Liver (tissue), 9 donors: ENCODE data around the gene SERPIND1. TPM values are rescaled to one million over a fixed set of nuclear protein-coding genes. Genes with fewer than 3 reads are reported as not detected.

Experiments
- DNase-seq: peaks from one replicate; pipeline ENCODE4 v3.0.0-alpha.2; 2017; ENCODE audit warnings: low spot score
- H3K27ac ChIP-seq, 2 donors: one replicate each; pipeline ENCODE4 v1.7.0; 2013; ENCODE audit warnings: inconsistent platforms in 2 of 2, low read length in 2 of 2, control low read depth in 1 of 2, low read depth in 1 of 2, mild to moderate bottlenecking in 1 of 2
- H3K27me3 ChIP-seq, 4 donors: one replicate each; pipeline versions ENCODE4 v1.6.1 to v1.7.0; 2013; ENCODE audit warnings: low read length in 3 of 4, inconsistent platforms in 1 of 4, mild to moderate bottlenecking in 1 of 4, moderate library complexity in 1 of 4; ENCODE audit not compliant: control insufficient read depth in 4 of 4, insufficient read depth in 4 of 4
- H3K36me3 ChIP-seq, 4 donors: one replicate each; pipeline versions ENCODE4 v1.6.1 to v1.7.0; 2013; ENCODE audit warnings: low read length in 3 of 4, mild to moderate bottlenecking in 3 of 4, low read depth in 1 of 4, moderate library complexity in 1 of 4; ENCODE audit not compliant: control insufficient read depth in 4 of 4, insufficient read depth in 3 of 4
- H3K4me1 ChIP-seq, 4 donors: one replicate each; pipeline versions ENCODE4 v1.6.1 to v1.7.0; 2013; ENCODE audit warnings: low read length in 3 of 4, mild to moderate bottlenecking in 3 of 4, moderate library complexity in 1 of 4; ENCODE audit not compliant: control insufficient read depth in 4 of 4, insufficient read depth in 4 of 4
- H3K4me3 ChIP-seq, 3 donors: one replicate each; pipeline versions ENCODE4 v1.6.1 to v1.7.0; 2013; ENCODE audit warnings: low read length in 3 of 3, control low read depth in 1 of 3, low read depth in 1 of 3, mild to moderate bottlenecking in 1 of 3
- H3K9ac ChIP-seq, 2 donors: one replicate each; pipeline ENCODE4 v1.7.0; 2013; ENCODE audit warnings: low read length in 2 of 2, mild to moderate bottlenecking in 2 of 2, moderate library complexity in 2 of 2, control low read depth in 1 of 2, low read depth in 1 of 2
- H3K9me3 ChIP-seq, 4 donors: one replicate each; pipeline versions ENCODE4 v1.6.1 to v1.7.0; 2013; ENCODE audit warnings: low read length in 3 of 4; ENCODE audit not compliant: control insufficient read depth in 4 of 4
- EGR1 ChIP-seq, 2 donors: IDR thresholded peaks; 2 replicates each; pipeline ENCODE4 v1.6.1; 2016 to 2018; ENCODE audit warnings: antibody characterized with exemption in 2 of 2, low read depth in 2 of 2
- FOXA1 ChIP-seq: IDR thresholded peaks from 2 replicates; pipeline ENCODE4 v1.6.1; 2016; ENCODE audit warnings: antibody characterized with exemption
- FOXA2 ChIP-seq: IDR thresholded peaks from 2 replicates; pipeline ENCODE4 v1.6.1; 2016; ENCODE audit warnings: antibody characterized with exemption
- GABPA ChIP-seq, 2 donors: IDR thresholded peaks in 1 of 2; conservative IDR thresholded peaks in 1 of 2; 2 replicates each; pipeline ENCODE4 v1.6.1; 2016; ENCODE audit warnings: antibody characterized with exemption in 2 of 2, mild to moderate bottlenecking in 1 of 2, moderate library complexity in 1 of 2
- HNF4A ChIP-seq, 2 donors: conservative IDR thresholded peaks; 2 replicates each; pipeline ENCODE4 v1.6.1; 2016; ENCODE audit warnings: antibody characterized with exemption in 2 of 2, mild to moderate bottlenecking in 2 of 2
- HNF4G ChIP-seq: IDR thresholded peaks from 2 replicates; pipeline ENCODE4 v1.6.1; 2016; ENCODE audit warnings: antibody characterized with exemption
- JUND ChIP-seq, 2 donors: IDR thresholded peaks; 2 replicates each; pipeline ENCODE4 v1.6.1; 2016; ENCODE audit warnings: antibody characterized with exemption in 2 of 2
- NR2F2 ChIP-seq: IDR thresholded peaks from 2 replicates; pipeline ENCODE4 v1.6.1; 2016; ENCODE audit warnings: antibody characterized with exemption
- RAD21 ChIP-seq, 2 donors: IDR thresholded peaks; 2 replicates each; pipeline ENCODE4 v1.6.1; 2016; ENCODE audit warnings: antibody characterized with exemption in 2 of 2, mild to moderate bottlenecking in 2 of 2
- RXRA ChIP-seq, 2 donors: IDR thresholded peaks; 2 replicates each; pipeline ENCODE4 v1.6.1; 2017 to 2018; ENCODE audit warnings: antibody characterized with exemption in 2 of 2, mild to moderate bottlenecking in 1 of 2
- SP1 ChIP-seq: IDR thresholded peaks from 2 replicates; pipeline ENCODE4 v1.6.1; 2018; ENCODE audit warnings: antibody characterized with exemption, mild to moderate bottlenecking
- TAF1 ChIP-seq: conservative IDR thresholded peaks from 2 replicates; pipeline ENCODE4 v1.6.1; 2016; ENCODE audit warnings: antibody characterized with exemption, mild to moderate bottlenecking
- YY1 ChIP-seq: IDR thresholded peaks from 2 replicates; pipeline ENCODE4 v1.6.1; 2016; ENCODE audit warnings: antibody characterized with exemption, mild to moderate bottlenecking
- WGBS: extraction: QIAGEN DNeasy Blood & Tissue Kit; methylation state at CpG from one replicate; pipeline ENCODE4 v1.1.7; 2013; 5-methylcytosine and 5-hydroxymethylcytosine counted together
- polyA plus RNA-seq, 2 donors: library from polyadenylated mRNA; stranded (reverse) in 1 of 2; unstranded in 1 of 2; fragments of 200-250 nt in 1 of 2; fragments of >200 nt in 1 of 2; fragmentation: Nextera tagmentation in 1 of 2; extraction: Ambion mirVana in 1 of 2; gene quantifications; one replicate each; pipeline versions ENCODE4 v1.2.1 to v1.2.3, GENCODE V29; 2013 to 2015
- total RNA-seq, 2 donors: library from RNA; depleted of rRNA; stranded (reverse); fragments of >200 nt; gene quantifications; one replicate each; pipeline ENCODE4 v1.2.3, GENCODE V29; 2014
- TF ChIP-seq, protein P1 (sequence below): IDR thresholded peaks from 2 replicates; pipeline ENCODE4 v1.6.1; 2016; ENCODE audit warnings: antibody characterized with exemption
- TF ChIP-seq, protein P2 (sequence below): IDR thresholded peaks from 2 replicates; pipeline ENCODE4 v1.6.1; 2016; ENCODE audit warnings: antibody characterized with exemption
- TF ChIP-seq, protein P3 (sequence below): fragments of 150-350 bp; IDR thresholded peaks from 2 replicates; pipeline ENCODE4 v1.5.1; 2017; ENCODE audit warnings: improper control_type of control experiment, low read depth, low read length; ENCODE audit not compliant: missing input control
- TF ChIP-seq, protein P4 (sequence below): IDR thresholded peaks from 2 replicates; pipeline ENCODE4 v1.6.1; 2016; ENCODE audit warnings: antibody characterized with exemption, mild to moderate bottlenecking
- TF ChIP-seq, protein P5 (sequence below): IDR thresholded peaks from 2 replicates; pipeline ENCODE4 v1.6.1; 2016; ENCODE audit warnings: antibody characterized with exemption
- donor health status: healthy.
- donor health status: healthy.
- donor health status: healthy.
- donor health status: healthy.
- donor health status: healthy.

The SERPIND1 gene
- total and polyA plus RNA-seq, 4 donors: 117 to 176 (median 170) TPM

DNA sequence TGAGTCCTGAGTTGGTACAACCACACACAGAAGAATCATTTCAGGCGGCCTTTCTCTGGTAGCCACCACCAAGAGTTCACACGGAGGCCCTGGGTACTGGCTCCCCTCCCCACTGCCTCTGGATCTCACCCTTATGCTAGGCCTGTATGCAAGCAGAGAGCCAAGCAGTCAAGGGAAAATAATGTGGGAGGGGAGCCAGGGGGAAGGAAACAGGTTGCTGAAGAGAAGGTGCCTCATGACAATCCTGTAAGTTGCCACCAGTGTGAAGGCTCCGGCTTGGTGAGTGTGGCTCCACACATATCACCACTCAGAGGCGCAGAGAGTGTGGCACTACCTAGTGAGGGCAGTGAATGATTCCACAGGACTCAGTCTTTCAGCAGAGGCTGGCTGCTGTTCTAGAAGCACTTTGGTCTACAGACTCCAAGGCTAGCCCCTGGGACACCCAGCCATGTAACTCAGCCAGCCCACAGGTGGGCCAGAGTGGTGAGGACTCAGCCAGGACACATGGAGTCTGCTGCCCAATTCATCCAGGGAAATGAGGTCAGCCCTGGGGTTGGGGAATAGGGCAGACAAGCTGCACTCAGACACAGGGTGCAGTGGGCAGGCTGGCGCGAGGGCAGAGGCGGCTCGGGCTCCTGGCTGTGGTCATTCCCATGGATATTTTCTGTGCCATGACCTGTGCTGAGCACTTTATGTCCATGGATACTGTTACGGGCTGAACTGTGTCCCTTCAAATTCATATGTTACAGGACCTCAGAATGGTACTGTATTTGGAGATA lies 49.0 kb upstream of the SERPIND1 start:
- Histone ChIP-seq H3K27ac (no peak overlapping the region), H3K9ac (no peak overlapping the region), H3K27me3 (no peaks in the 10 kb centered on the region), H3K4me1 (peaks cover 0 to 5% (median 0%) of the 10 kb centered on the region in 4 donors), H3K36me3 (peaks cover 17 to 52% (median 31%) of the 10 kb centered on the region in 4 donors), H3K4me3 (no peak overlapping the region), H3K9me3 (no peaks in the 10 kb centered on the region)
- whole genome bisulfite sequencing: 94% methylated on average over 9 of the region's 9 CpGs
- TF ChIP-seq, protein P1, sequence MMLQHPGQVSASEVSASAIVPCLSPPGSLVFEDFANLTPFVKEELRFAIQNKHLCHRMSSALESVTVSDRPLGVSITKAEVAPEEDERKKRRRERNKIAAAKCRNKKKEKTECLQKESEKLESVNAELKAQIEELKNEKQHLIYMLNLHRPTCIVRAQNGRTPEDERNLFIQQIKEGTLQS: no peak
- no peak for TF ChIP-seq RAD21 (IDR thresholded peaks at IDR 0.05)
- no peak for TF ChIP-seq TAF1
- DNase-seq: no peak

DNA sequence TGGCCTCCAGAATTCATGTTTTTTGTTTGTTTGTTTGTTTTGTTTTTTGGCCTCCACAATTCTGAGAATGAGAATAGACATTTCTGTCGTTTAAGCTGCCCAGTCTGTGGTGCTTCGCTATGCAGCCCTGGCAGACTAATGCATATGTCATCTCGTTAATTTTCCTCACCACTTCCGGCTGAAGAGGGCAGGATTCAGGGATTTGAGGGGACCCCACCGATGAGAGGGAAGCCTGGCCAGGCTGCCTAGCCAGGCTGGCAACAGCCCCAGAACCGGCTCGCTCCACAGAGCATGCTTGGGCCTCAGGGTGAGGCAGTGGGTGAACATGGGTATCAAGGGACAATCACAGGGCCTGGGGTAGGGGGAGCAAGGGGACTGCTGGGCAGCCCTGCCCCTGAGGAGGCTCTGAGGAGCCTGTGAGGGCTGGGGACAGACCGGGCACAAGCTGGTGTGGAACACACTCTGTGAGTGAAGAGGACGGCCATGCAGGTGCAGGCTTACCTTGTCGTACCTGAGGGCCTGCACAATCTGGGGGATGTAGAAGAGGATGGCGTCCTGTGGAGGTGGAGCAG lies 47.8 kb upstream of the SERPIND1 start:
- WGBS: 78% methylated on average over 11 of the region's 11 CpGs
- H3K9me3 ChIP-seq: no peaks in the 10 kb centered on the region
- H3K36me3 ChIP-seq: peaks cover 17 to 51% (median 30%) of the 10 kb centered on the region in 4 donors
- no peaks in the 10 kb centered on the region for H3K27me3 ChIP-seq
- no peak for DNase-seq
- peaks cover 0 to 5% (median 0%) of the 10 kb centered on the region in 4 donors for H3K4me1 ChIP-seq
- H3K27ac ChIP-seq: no peak overlapping the region
- no peak overlapping the region for H3K9ac ChIP-seq
- TF ChIP-seq FOXA1 (no peak), FOXA2 (no peak), RXRA (IDR thresholded peaks at IDR 0.05) (no peak), HNF4A (conservative IDR thresholded peaks at IDR 0.05) (no peak), RAD21 (IDR thresholded peaks at IDR 0.05) (no peak), GABPA (IDR thresholded peaks at IDR 0.05 in 1 of 2, conservative IDR thresholded peaks at IDR 0.05 in 1 of 2) (no peak), SP1 (no peak), YY1 (no peak), TAF1 (no peak), NR2F2 (no peak), EGR1 (IDR thresholded peaks at IDR 0.05; ENCODE audit: low read depth in 2 of 2) (no peak), HNF4G (no peak), JUND (IDR thresholded peaks at IDR 0.05) (no peak)
- TF ChIP-seq, protein P1: no peak
- TF ChIP-seq, protein P2, sequence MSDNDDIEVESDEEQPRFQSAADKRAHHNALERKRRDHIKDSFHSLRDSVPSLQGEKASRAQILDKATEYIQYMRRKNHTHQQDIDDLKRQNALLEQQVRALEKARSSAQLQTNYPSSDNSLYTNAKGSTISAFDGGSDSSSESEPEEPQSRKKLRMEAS: no peak
- TF ChIP-seq, protein P3, sequence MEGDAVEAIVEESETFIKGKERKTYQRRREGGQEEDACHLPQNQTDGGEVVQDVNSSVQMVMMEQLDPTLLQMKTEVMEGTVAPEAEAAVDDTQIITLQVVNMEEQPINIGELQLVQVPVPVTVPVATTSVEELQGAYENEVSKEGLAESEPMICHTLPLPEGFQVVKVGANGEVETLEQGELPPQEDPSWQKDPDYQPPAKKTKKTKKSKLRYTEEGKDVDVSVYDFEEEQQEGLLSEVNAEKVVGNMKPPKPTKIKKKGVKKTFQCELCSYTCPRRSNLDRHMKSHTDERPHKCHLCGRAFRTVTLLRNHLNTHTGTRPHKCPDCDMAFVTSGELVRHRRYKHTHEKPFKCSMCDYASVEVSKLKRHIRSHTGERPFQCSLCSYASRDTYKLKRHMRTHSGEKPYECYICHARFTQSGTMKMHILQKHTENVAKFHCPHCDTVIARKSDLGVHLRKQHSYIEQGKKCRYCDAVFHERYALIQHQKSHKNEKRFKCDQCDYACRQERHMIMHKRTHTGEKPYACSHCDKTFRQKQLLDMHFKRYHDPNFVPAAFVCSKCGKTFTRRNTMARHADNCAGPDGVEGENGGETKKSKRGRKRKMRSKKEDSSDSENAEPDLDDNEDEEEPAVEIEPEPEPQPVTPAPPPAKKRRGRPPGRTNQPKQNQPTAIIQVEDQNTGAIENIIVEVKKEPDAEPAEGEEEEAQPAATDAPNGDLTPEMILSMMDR: no peak
- TF ChIP-seq, protein P4, sequence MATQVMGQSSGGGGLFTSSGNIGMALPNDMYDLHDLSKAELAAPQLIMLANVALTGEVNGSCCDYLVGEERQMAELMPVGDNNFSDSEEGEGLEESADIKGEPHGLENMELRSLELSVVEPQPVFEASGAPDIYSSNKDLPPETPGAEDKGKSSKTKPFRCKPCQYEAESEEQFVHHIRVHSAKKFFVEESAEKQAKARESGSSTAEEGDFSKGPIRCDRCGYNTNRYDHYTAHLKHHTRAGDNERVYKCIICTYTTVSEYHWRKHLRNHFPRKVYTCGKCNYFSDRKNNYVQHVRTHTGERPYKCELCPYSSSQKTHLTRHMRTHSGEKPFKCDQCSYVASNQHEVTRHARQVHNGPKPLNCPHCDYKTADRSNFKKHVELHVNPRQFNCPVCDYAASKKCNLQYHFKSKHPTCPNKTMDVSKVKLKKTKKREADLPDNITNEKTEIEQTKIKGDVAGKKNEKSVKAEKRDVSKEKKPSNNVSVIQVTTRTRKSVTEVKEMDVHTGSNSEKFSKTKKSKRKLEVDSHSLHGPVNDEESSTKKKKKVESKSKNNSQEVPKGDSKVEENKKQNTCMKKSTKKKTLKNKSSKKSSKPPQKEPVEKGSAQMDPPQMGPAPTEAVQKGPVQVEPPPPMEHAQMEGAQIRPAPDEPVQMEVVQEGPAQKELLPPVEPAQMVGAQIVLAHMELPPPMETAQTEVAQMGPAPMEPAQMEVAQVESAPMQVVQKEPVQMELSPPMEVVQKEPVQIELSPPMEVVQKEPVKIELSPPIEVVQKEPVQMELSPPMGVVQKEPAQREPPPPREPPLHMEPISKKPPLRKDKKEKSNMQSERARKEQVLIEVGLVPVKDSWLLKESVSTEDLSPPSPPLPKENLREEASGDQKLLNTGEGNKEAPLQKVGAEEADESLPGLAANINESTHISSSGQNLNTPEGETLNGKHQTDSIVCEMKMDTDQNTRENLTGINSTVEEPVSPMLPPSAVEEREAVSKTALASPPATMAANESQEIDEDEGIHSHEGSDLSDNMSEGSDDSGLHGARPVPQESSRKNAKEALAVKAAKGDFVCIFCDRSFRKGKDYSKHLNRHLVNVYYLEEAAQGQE: no peak
- TF ChIP-seq, protein P5, sequence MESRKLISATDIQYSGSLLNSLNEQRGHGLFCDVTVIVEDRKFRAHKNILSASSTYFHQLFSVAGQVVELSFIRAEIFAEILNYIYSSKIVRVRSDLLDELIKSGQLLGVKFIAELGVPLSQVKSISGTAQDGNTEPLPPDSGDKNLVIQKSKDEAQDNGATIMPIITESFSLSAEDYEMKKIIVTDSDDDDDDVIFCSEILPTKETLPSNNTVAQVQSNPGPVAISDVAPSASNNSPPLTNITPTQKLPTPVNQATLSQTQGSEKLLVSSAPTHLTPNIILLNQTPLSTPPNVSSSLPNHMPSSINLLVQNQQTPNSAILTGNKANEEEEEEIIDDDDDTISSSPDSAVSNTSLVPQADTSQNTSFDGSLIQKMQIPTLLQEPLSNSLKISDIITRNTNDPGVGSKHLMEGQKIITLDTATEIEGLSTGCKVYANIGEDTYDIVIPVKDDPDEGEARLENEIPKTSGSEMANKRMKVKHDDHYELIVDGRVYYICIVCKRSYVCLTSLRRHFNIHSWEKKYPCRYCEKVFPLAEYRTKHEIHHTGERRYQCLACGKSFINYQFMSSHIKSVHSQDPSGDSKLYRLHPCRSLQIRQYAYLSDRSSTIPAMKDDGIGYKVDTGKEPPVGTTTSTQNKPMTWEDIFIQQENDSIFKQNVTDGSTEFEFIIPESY: no peak
- no peak overlapping the region for H3K4me3 ChIP-seq
